T-helper 1 cell (primary cell): ENCODE results near the gene SOCS1.
"Not testable (repeated sequence)": the region's sequence is repeated elsewhere in the genome, so short reads cannot be mapped to it uniquely, and the experiment has no call there.

Experiments used
- DNase-seq, 5 donors: peaks; one replicate each; pipeline ENCODE4 v3.0.0-alpha.2; 2012 to 2020
- total RNA-seq, 4 donors: gene quantifications; one replicate each; lab custom pipeline; 2026; lab: John Stamatoyannopoulos, UW

SOCS1 gene, protein sequence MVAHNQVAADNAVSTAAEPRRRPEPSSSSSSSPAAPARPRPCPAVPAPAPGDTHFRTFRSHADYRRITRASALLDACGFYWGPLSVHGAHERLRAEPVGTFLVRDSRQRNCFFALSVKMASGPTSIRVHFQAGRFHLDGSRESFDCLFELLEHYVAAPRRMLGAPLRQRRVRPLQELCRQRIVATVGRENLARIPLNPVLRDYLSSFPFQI
- total RNA-seq = 49.3 to 93.5 (median 54.9) reads per million in 4 donors

DNA sequence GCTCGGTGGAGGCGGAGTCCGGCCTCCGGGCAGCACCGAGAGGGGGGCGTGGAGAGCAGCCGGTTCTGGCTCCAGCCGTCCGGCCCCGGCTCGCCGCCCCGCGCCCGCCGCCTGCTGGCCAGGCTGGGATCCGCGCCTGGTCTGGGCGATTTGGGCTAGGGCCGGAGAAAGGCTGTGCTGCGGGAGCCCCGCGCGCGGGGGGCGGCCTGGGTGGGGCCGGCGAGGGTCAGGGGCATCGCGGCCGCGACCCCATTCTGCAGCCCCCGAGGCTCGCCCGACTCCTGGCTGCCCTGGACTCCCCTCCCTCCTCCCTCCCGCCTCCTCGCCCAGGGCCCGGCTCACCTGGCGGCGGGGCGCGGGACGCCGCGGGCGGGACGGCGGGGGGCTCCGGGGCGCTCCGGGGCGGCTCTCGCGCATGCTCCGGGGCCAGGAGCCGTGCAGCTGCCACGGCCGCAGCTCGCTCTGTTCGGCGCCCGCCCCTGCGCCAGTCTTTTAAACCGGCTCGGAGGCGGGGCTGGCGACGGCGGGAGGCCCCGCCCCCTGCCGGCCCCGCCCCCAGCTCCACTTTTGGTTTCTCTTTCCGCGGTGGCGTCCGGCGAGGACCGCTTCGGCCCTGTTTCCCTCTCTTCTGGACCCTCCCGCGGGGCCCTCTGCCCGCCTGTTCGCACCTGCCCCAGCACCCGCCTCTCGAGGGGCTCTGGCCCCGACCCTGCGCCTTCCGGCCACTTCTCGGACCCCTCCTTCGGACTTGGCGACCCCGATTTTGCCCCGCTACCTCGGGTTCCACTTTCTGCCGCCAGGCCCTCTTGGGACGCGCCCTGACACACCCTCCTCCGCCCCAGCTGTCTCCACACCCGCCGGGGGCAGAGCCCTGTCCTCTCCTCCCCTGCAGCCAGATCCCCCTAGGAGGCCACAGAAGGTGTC is at the start of gene SOCS1:
TSS of gene SOCS1 (minus strand) at position 468 of the 924 bp plus-strand sequence. CDS start 726 bp downstream, outside the sequence.
- peak; percentile 76 to 90 (median 81) for DNase-seq

DNA sequence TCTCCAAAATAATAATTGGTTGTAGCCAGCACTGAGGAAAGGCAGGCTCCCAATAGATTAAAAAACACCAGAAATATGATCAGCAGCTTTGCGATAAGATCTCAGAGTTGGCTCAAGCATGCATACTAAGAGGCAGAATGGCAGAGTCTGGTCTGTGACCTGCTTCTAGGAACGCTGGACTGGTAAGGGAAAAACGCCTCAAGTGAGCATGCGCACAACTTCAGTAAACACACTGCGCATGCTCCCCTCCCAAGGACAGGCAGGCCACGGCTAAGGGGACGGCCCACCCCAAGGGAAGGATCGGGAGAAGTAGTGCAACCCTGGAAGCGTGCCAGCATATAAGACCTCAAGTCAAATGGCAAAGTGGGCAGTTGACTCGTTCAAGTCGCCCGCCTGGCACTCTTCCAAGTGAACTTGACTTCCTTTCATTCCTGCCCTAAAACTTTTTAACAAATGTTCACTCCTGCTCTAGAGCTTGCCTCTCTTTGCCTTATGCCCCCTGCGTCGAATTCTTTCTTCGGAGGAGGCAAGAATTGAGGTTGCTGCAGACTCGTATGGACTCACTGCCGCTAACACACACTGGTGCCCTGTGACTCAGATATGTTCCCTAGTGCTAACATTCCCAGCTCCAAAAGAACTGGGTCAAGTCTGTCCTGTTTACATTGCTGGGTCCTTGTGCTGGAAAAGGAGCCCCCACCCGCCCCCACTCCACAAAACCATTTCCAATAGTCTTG is 47.6 kb upstream of the SOCS1 start:
- no peak for DNase-seq

DNA sequence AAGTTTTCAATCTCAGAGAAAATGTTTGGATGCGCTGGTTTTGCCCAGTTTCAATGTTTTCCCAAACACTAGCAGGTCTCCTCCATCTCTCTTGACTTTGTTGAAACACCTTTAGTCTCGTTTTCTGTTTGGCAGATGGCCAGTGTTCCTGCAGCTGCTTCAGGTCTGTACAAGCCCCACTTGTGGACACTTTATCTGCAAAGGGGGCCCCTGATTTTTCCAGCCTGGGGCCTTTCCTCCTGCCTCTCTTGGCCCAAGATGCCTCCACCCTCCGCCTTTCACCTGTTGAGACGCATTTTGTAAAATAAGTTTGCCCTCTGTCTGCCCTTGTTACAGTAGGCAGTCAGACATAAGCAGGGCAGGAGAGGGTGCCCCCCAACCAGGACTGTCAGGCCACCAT is 47.0 kb upstream of the SOCS1 start:
- no peak for DNase-seq

DNA sequence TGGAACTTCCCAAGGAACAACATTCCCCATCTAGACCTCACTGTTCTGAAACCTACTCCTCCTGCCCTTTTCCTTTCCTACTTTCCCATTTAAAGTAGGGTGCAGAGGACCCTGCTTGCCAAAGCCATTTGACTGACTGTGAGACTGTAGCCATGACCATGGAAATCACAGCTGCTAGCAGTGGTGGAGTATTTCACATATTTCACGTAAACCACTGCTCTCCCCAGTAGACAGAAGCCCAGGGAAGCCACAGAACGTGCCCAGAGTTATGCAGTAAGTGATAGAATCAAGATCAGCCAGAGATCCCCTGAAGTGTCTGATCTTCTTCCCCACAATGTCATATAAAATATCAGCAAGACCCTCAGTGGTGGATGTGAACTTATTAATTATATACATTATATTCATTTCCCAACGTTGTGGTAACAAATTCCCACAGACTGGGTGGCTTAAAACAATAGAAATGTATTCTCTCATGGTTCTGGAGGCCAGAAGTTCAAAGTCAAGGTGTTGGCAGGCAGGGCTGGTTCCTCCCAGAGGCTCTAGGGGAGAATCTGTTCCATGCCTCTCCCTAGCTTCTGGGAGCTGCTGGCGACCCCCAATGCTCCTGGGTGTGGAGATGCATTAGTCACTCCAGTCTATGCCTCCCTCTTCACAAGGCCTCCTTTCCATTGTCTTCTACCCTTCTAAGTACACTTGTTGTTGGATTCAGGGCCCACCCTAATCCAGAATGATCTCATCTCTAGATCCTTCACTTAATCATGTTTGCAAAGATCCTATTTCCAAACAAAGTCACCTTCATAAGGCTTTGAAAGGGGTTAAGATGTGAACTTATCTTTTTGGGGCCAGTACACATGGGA is 45.9 kb upstream of the SOCS1 start:
- DNase-seq = no peak

DNA sequence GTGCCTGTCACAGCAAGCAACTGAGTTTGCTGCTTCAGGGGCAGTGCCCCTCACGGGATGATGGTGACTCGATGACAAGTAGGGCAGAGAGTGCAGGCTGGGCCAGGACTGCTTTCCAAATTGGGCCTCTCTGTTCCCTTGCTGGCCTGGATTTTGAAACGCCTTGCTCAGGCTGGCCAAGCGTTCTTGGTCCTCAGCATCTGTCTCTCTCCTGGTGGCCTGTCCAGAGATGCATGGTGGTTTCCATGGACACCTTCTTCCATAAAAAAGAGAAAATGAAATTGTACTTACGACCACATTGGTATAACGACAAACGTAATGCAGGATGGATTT is 44.5 kb upstream of the SOCS1 start:
- DNase-seq = no peak

DNA sequence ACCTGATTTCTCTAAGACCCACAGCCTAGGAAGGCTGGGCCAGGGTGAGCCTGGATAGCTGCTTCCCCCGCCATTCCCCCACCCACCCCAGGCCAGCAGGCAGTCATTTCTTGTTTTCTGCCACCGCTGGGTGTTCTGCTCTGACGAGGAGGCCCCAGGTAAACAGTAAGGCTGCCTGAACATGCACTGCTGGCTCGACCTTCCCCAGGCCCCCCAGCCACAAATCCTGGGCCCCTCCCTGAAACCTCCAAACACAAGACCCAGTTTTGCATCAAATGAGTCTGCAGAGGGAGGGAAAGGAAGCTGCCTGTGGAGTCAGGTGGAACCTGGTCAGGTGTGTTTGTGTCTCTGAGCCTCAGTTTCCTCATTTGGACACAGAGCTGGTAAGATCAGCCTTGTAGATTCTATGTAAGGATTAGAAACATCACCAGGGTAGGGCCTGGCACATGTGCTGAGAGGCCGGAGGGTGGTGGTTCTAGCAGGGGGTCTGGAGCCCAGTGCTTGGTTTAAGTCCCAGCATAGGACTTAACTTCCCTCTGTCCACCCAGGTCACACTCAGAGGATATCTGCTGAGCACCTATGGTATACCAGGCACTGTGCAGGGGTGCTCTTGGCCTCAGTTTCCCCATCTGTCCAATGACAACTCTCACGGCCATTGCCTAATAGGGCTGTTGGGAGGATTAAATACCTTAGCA is 44.0 kb upstream of the SOCS1 start:
- DNase-seq = no peak

DNA sequence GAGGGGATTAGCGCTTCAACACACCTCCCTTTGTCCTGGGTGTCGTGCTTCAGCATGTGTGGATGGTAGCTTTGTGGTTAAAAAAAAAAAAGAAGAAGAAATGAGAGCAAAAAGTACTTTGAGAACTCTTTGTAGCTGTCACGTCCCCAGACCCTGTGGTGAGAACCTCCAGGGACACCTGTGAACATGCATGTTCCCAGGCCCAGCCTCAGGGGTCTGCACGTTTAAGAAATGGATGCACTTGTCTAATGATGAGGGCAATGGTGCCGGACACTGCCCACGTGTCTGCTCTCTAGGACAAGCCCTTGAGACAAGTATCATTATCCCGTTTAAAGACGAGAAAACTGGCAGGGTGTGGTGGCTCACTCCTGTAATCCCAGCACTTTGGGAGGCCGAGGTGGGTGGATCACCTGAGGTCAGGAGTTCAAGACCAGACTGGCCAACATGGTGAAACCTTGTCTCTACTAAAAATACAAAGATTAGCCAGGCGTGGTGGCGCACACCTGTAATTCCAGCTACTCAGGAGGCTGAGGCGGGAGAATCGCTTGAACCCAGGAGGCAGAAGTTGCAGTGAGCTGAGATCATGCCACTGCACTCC is 43.0 kb upstream of the SOCS1 start:
- DNase-seq = not testable (repeated sequence)

DNA sequence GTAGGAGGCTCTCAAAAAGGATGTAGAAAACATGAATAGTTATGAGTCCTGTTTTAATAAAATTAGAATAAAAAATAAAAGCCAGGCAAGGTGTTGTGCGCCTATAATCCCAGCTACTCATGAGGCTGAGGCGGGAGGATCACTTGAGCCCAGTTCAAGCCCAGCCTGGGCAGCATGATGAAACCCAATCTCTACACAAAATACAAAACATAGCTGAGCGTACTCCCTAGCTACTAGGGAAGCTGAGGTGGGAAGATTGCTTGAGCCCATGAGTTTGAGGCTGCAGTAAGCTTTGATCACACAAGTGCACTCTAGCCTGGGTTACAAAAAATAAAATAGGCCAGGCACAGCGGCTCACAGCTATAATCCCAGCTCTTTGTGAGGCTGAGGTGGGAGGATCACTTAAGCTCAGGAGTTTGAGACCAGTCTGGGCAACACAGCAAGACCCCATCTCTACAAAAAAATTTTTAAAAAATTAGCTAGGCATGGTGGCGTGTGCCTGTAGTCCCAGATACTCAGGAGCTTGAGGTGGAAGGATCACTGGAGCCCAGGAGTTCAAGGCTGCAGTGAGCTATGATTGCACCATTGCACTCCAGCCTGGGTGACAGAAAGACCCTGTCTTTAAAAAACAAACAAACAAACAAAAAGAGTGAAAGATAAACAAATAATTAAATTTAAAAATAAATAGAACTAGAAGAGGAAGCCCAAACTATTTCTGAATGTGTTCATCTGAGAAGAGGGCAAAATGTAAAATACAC is 42.3 kb upstream of the SOCS1 start:
- no peak for DNase-seq

DNA sequence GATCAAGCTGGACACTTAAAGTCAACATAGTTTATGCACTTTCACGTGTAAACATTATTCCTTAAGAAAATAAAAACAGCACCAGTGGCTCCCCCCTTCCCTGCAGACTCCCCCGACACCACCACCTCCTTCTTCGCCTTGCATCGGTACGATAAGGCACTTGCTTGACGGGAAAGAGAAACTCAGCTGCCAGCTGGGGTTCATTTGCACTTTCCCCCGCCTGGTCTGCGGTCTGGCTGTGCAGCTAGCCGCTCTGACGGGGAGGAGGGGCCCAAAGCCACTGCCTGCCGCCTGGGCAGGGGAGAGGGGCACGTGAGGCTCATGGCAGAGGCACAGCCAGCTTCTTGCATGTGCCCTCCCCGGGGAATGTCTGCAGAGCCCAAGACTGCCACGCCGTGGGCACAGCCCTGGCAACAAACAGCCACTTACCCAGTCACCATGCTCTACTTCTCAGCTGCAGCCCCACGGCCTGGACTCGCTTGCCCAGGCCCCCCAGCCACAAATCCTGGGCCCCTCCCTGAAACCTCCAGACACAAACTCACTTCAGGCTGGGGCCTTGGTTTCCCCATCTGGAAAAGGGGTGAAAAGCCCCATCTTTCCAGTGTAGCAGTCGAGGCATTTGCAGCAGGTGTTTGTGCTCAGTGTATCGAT is 41.6 kb upstream of the SOCS1 start:
- peak; percentile 24 to 80 (median 38) for DNase-seq

DNA sequence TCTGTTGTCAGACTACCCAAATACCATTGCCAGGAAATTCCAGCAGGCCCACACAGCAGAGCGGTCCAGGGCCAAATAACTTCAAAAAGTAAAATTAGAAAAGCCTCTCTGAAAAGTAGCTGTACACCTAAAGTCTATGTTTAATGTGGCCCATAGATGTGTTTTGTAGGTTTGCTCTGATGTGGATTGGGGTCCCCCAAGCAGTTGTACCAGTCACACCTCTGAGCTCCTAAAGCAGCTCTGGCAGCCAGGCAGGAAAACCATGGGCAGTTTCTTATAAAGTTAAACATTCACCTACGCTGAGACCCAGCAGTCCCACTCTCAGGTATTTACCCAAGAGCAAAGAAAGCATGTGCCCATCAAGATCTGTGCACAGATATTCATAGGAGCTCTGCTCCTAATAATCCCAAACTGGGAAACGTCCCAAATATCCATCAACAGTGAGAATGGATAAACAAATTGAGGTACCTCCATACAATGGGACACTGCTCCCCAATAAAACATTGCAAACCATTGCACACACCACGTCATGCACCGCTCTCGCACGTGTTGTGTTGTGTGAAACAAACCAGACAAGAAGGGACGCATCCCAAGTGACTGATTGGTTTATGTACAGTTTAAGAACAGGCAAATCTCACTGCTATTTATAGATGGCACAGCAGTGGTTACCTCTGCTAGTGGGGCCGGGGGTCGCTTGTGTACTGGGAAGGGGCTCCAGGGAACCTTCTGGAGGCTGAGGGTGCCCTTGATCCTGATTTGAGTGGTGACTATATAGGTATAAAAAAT is 40.9 kb upstream of the SOCS1 start:
- DNase-seq = no peak

DNA sequence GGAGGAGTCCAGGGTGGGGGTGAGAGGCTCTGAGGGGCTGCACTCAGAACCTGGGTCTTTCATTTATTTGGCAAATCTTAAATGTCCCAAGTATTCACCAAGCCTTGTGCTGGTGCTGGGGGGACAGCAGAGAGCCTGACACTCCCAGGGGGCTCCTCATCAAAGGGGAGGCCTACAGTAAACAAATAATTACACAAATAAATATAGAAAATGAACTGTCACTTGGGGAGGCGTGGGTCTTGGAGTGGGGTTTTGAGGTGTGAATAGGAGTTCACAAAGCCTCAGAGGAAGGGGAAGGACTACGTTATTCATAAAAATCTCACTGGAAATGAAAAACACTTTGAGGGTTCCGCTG is 40.3 kb upstream of the SOCS1 start:
- no peak for DNase-seq

DNA sequence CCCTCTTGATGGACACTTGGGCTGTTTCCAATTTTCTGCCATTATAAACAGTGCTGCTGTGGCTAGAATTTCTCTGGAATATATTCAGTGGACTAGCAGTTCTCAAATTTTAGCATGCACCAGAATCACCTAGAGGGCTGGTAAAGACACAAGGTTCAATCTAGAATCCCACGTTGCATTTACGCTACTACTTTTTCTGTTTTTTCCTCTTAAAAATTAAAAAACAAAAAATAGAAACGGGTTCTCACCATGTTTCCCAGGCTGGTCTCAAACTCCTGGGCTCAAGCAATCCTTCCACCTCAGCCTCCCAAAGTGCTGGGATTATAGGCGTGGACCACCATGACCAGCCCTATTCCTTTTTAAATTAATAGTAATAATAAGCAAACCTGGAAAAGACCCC is 39.7 kb upstream of the SOCS1 start:
- DNase-seq = no peak

DNA sequence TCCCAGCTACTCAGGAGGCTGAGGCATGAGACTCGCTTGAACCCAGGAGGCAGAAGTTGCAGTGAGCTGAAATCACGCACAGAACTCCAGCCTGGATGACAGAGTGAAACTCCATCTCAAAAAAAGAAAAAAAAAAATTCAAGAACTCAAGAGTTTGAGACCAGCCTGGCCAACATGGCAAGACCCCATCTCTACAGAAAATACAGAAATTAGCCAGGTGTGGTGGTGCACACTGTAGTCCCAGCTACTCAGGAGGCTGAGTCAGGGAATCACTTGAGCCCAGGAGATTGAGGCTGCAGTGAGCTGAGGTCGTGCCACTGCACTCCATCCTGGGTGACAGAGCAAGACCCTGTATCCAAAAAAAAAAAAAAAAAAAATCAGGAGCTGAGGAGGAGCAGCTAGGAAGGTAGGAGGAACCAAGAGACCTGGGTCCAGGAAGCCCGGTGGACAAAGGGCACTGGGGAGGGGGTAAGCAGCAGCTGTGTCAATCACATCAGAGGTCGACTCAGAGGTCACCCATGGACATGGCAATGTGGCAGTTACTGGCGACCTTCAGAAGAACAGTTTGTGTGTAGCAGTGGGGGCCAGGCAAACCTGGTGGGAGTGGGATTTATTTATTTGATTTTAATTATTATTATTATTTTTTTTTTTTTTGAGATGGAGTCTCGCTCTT is 36.2 kb upstream of the SOCS1 start:
- DNase-seq = no peak

DNA sequence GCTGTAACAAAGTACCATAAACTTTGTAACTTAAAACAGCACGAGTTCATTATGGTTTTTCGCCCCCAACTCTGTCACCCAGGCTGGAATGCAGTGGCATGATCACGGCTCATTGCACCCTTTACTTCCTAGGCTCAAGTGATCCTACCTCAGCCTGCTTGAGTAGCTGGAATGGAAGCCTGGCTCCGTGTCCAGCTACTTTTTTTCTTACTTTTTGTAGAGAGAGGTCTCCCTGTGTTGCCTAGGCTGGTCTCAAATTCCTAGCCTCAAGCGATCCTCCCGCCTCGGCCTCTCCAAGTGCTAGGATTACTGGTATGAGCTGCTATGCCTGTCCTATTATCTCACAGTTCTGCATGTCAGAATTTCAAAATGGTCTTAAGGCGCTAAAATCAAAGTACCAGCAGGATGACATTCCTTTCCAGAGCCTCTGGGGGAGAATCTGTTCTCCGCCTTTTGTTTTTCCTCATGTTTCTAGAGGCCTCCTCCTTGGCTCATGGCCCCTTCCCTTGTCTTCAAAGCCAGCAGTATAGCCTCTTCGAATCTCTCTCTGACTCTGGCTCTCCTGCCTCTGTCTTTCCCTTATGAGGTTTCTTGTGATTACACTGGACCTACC is 35.2 kb upstream of the SOCS1 start:
- DNase-seq = no peak

DNA sequence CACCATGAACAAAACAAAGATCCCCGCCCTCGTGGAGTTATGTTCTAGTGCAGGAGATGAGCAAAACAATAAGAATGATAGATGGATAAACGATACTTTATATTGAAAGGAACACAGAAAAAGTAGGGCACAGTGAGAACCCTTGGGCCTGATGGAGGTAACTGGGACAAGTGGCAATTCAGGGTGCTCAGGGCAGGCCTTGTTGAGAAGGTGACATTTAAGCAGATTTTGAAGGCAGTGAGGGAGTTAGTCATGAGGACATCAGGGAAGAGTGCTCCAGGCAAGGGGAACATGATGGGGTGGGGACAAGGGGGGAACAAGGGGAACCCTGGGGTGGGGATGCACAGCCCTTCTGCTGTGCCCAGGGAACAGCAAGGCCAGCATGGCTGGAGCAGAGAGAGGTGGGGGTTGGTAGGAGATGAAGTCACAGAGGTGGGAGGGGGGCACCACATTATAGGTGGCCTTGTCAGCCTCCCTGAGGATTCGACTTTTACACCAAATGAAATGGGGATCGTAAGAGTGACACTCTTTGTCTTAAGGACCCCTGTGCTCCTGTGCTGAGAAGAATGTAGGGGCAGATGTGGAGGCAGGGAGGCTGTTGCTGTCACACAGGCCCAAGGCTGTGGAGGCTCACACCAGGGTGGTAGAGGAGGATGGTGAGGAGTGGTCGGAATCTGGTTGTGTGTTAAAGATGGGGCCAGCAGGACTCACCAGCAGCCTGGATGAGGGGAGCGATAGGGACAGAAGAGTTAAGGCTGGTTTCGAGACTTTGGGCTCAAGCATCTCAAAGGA is 34.3 kb upstream of the SOCS1 start:
- no peak for DNase-seq

DNA sequence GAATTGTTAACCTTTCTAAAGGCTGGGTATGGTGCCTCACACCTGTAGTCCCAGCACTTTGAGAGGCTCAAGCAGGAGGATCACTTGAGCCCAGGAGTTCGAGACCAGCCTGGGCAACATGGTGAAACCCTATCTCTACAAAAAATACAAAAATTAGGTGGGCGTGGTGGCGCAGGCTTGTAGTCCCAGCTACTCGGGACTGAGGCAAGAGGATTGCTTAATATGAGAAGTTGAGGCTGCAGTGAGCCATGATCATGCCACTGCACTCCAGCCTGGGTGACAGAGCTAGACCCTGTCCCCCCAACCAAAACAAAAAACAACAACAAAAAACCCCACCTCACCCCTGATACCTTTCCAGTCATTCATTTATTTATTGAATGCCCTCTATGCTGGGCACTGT is 33.7 kb upstream of the SOCS1 start:
- DNase-seq = not testable (repeated sequence)

DNA sequence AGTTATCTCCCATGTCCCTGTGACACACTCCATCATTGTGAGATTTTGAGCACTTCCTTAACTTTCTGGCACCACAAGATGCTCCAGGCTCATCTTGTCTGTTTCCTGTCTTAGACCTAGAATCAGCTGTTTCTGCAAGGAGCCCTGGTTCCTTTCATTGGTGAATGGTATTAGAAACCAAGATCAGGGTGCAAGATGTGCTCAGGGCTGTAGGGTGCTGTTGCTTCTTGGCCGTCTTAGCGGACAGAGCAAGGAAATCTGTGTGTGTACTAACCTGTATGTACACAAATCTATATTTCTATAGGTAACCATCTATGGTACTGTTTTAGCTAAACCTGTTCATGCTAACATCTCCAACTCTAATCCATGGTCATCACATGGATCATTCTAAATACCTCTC is 33.2 kb upstream of the SOCS1 start:
- DNase-seq = no peak

DNA sequence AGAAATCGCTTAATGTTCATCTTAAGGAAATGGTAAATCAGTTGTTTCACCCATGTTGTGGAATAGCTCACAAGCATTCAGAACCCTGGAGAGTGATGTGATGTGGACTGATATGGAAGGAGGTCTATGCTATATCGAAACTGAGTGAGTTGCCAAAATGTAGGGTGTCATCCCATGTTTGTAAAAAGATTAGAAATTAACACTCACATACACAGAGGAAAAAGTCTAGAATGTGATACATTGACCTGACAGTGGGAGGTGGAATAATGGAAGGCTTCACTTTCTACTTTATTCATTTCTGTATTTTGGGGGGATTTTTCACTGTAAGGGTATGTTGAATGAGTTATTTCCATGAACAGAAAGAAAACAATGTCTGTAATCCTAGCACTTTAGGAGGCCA is 29.8 kb upstream of the SOCS1 start:
- no peak for DNase-seq
